GM20431 (cell line): Measurements from ENCODE around the gene MMP25.

ENCODE experiments used
- in situ Hi-C: fragments of 300-500 bp; cut with MseI, MboI; formaldehyde crosslinking; loops from one replicate; pipeline ENCODE4 v1.15.0; 2020; ENCODE audit warnings: low sequenced_read_pairs; ENCODE audit not compliant: unreplicated experiment

The MMP25 gene

DNA sequence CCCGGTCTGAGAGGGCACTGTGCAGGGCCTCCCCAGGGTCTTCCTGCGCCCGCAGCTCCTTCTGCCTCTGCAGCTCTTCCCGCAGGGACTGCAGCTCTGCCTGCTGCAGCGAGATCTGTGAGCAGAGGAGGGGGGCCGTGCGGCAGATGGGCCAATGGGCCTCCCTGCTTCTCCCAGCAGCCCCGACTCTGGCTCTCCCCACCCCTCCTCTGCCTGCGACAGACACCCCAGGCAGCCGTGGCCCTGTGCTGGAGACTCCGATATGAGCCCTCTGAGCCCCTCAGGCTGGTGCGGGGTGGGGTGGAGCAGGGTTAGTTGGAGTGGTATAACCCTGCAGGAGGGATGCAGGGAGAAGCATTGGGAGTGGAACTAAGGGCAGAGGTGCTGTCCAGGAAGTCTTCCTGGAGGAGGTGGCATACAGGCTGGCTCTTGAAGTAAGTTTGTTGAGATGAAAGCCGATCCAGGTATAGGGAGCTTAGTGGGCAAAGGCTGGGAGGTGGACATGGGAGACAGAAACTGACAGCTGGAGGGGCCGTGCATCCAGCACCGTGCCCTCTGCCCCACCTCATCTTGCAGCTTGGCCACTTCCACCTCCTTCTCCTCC, 17.5 kb upstream of the MMP25 start:
- in situ Hi-C loops = no loop called here

DNA sequence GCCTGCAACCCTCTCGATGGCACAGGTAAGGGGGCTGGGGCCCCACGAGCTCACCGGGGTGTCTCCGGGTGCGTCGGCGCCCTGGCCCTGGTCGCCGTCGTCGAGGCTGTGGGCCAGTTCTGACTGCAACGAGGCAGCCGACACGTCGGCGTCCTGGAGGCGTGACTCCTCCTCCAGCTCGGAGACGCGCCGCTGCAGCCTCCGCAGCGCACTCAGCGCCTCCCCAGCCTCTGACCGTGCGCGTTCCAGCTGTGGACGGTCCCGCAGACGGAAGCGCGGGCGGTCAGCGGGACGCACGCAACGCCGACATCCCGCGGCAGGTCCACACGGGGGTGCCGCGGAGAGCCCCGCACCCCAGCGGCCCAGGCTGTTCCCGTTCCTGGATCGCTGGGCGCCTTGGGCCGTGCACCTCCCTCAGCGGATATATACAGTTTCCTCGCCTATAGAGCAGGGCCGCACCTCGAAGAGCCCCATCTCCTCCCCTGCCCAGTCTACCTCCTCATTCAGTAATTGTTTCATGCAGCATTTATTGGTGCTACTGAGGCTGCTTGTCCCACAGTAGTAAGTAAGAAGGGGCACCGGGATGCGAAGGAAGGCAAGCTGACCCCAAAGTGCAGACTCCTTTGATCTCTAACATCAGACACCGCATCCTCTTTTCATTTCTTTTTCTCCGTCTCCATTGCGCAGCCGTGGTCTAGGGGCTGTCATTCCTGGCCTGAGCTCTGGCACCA, 16.7 kb upstream of the MMP25 start:
- in situ Hi-C loops = no loop called here

DNA sequence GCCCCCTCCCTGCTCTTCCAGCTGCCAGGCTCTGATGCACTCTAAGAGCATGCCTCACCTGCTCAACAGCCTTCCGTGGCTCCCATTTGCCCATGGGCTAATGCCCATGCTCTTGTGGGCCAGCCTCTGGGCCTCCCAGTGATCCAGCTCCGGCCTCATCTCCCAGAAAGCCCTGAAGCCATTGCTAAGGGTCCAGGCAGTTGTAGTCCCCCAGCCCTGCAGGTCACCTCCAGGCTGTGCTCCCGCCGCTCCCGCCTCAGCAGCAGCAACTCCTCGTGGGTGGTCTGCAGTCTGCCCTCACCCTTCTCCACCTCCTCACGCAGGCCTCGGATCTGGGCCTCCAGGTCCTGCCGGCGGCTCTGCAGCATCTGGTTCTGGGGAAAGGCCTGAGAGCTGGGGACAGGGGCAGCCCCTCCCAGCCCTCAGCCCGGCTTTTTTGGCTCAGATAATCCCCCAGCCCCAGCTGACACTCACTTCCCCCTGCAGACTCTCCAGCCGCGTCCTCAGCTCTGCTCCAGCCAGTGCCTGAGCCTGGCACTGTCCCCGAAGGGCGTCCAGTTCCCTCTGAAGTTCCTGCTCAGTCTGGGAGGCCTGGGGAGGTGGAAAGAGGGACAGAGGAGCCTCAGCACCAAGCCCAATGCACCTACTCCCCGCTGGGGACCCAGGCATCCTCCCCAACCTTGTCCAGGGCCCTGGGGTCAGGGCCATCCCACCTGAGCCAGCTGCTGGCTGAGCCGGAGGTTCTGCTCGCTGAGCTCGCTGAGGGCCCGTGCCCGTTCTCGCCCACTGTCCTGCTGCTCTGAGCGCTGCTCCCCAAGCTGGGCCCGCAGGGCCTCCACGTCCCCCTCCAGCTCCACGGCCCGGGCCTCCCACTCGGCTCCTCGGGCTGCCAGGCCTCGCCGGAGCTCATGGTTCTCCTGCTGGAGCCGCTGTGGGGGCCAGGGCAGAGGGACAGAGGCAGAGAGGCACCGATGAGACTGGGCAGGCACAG, 15.8 kb upstream of the MMP25 start:
- in situ Hi-C loops = no loop called here

- in situ Hi-C loops = no loop called here
These were observed 13.7 kb upstream of the MMP25 start for GRCh38 chr16:3032624-3033023.

GRCh38 chr16:3035289-3035971, 10.9 kb upstream of the MMP25 start:
- in situ Hi-C loops = no loop called here

- in situ Hi-C loops = no loop called here
These were observed 10.2 kb upstream of the MMP25 start for GRCh38 chr16:3035972-3036725.

DNA sequence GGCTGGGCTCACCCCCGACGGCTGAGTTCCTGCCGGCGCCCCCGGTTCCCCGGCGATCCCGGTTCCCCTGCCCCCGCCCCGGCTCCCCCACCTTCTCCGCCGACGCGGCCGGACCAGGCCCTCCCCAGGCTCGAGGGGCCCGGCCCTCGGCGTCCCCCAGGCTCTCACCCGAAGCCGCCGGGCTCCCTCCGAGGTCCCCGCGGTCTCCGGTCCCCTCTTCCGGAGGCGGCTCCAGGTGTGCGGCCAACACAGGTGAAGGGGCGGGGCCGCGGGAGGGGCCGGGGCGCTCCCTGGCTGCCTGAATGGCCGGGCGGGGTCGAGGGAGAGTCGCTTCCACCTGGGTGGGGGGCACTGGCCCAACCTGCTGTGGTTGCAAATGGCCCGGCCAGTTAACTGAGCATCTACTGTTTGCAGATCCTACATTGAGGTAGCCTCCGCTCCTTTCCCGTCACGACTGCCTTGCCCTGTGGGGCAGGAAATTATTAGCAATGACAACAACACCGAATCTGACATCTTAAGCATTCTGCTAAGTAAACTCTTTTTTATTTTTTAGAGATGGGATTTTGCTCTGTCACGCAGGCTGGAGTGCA, 9.5 kb upstream of the MMP25 start, which contains the start of gene BICDL2:
TSS of gene BICDL2 (minus strand) at position 219 of the 590 bp plus-strand sequence. CDS start 1,448 bp downstream, outside the sequence.
- in situ Hi-C loops = no loop called here

GRCh38 chr16:3038256-3038655, 8.1 kb upstream of the MMP25 start:
- in situ Hi-C loops = no loop called here

DNA sequence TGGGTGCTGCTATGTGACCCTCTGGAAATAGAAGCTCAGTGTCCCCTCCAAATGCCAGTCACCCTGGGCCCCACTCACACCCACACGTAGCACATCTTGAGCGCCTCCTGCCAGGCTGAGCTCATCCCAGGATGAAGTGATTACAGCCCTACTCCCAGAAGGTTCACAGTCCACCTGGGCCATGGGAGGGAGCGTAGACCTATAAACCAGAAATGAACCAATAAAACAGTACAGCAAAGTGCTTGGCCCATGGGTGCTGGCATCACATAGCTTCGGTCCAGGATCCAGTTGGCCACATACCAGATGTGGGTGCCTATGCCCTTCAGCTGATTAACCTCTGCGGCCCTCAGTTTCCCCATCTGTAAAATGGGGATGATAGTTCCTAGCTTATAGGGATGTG, 7.5 kb upstream of the MMP25 start:
- in situ Hi-C loops = no loop called here

DNA sequence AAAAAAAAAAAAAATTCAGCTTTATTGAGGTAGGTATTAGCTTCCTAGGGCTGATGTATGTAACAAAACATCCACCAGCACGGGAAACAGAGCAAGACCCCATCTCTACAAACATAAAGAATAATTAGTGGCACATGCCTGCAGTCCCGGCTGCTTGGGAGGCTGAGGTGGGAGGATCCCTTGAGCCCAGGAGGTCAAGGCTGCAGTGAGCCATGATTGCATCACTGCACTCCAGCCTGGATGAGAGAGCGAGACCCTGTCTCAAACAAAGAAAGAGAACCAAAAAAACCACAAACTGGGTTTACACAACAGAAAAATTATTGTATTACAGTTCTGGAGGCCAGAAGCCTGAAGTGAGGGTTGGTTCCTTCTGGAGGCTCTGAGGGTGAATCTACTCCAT, 4.0 kb upstream of the MMP25 start:
- in situ Hi-C loops = no loop called here

DNA sequence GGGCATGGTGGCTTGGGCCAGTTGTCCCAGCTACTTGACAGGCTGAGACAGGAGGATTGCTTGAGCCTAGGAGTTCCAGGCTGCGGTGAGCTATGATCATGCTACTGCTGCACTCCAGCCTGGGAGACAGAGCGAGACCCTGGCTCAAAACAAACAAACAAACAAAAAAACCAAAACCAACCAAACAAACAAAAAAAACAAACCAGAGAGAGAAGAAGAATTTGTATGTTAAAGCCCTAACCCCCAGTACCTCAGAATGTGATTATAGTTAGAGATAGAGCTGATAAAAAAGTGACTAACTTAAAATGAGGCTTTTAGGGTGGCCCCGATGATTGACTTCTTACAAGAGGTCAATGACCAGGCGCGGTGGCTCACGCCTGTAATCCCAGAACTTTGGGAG, 1.7 kb upstream of the MMP25 start:
- in situ Hi-C loops = no loop called here

- in situ Hi-C loops = no loop called here
These were observed 453 bp downstream of the MMP25 start for GRCh38 chr16:3046641-3047386.

GRCh38 chr16:3047387-3047720, 993 bp downstream of the MMP25 start:
- in situ Hi-C loops = no loop called here

- in situ Hi-C loops = no loop called here
These were observed 3.6 kb downstream of the MMP25 start for GRCh38 chr16:3049921-3050481.

DNA sequence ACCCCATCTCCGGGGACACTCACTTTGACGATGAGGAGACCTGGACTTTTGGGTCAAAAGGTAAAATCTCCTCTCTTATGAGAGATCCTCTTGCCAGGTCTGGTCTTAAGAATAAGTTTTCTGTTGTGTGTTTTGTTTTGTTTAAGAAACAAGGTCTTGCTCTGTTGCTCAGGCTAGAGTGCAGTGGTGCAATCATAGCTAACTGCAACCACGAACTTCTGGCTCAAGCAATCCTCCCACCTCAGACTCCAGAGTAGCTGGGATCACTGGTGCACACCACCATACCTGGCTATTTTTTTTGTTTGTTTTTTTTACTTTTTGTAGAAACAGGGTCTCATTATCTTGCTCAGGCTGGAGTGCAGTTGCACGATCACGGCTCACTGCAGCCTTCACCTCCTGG, 4.1 kb downstream of the MMP25 start:
- in situ Hi-C loops = no loop called here

DNA sequence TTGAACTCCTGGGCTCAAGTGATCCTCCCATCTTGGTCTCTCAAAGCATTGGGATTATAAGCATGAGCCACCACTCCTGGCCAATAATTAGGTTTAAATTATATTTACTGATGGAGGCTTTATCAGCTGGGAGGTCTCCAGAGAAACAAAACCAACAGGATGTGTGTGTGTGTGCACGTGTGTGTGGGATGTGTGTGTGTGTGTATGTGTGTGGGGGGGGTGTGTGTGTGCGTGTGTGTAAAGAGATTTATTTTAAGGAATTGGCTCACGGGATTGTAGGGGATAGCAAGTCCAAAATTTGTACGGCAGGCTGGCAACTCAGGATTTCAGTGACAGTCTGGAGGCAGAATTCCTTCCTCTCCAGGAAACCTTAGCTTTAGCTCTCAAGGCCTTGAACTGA, 4.6 kb downstream of the MMP25 start:
- in situ Hi-C loops = no loop called here

- in situ Hi-C loops = no loop called here
These were observed 5.1 kb downstream of the MMP25 start for GRCh38 chr16:3051494-3051893.
